Kidney epithelial cell (primary cell): ENCODE measurements around the gene OPCML. TPM values are rescaled to one million over a fixed set of nuclear protein-coding genes. Genes with fewer than 3 reads are reported as not detected.

Source experiments
- DNase-seq: peaks from one replicate; pipeline ENCODE4 v3.0.0-alpha.2; 2010; ENCODE audit warnings: low read depth
- H3K27me3 ChIP-seq: 2 replicates; pipeline ENCODE4 v1.6.0; 2011; ENCODE audit warnings: low read length; ENCODE audit not compliant: control insufficient read depth, insufficient read depth
- H3K36me3 ChIP-seq: 2 replicates; pipeline ENCODE4 v1.5.1; 2011; ENCODE audit warnings: low read length; ENCODE audit not compliant: control insufficient read depth, insufficient read depth
- H3K4me3 ChIP-seq: 2 replicates; pipeline ENCODE4 v1.5.1; 2011; ENCODE audit warnings: low read depth, mild to moderate bottlenecking, control low read depth, low read length
- total RNA-seq: library from RNA; depleted of rRNA; stranded (reverse); fragments of >200 nt; gene quantifications from 2 replicates; pipeline ENCODE4 v1.2.3, GENCODE V29; 2015
- TF ChIP-seq, protein P1 (sequence below): IDR thresholded peaks from 2 replicates; pipeline ENCODE4 v1.5.1; 2011; ENCODE audit warnings: mild to moderate bottlenecking, moderate library complexity, low read length, control low read depth, inconsistent platforms; ENCODE audit not compliant: insufficient read depth, poor library complexity, severe bottlenecking

The OPCML gene
- total RNA-seq, 1 donor from 2014 or later = under 0.01 TPM

- H3K27me3 ChIP-seq = no peaks in the 10 kb centered on the region
- H3K4me3 ChIP-seq = no peak overlapping the region
- TF ChIP-seq, protein P1, sequence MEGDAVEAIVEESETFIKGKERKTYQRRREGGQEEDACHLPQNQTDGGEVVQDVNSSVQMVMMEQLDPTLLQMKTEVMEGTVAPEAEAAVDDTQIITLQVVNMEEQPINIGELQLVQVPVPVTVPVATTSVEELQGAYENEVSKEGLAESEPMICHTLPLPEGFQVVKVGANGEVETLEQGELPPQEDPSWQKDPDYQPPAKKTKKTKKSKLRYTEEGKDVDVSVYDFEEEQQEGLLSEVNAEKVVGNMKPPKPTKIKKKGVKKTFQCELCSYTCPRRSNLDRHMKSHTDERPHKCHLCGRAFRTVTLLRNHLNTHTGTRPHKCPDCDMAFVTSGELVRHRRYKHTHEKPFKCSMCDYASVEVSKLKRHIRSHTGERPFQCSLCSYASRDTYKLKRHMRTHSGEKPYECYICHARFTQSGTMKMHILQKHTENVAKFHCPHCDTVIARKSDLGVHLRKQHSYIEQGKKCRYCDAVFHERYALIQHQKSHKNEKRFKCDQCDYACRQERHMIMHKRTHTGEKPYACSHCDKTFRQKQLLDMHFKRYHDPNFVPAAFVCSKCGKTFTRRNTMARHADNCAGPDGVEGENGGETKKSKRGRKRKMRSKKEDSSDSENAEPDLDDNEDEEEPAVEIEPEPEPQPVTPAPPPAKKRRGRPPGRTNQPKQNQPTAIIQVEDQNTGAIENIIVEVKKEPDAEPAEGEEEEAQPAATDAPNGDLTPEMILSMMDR = no peak
- no peak for DNase-seq
- no peaks in the 10 kb centered on the region for H3K36me3 ChIP-seq
These were observed 7.8 kb downstream of the OPCML start for GRCh38 chr11:133524488-133524887.

- H3K36me3 ChIP-seq = no peaks in the 10 kb centered on the region
- no peak for DNase-seq
- H3K4me3 ChIP-seq = no peak overlapping the region
- TF ChIP-seq, protein P1 = no peak
- no peaks in the 10 kb centered on the region for H3K27me3 ChIP-seq
These were observed 10.0 kb downstream of the OPCML start for GRCh38 chr11:133522344-133522743.

GRCh38 chr11:133521502-133521901 lies 10.8 kb downstream of the OPCML start:
- no peak overlapping the region for H3K4me3 ChIP-seq
- DNase-seq = no peak
- H3K36me3 ChIP-seq = no peaks in the 10 kb centered on the region
- TF ChIP-seq, protein P1 = no peak
- H3K27me3 ChIP-seq = no peaks in the 10 kb centered on the region

GRCh38 chr11:133520707-133521106 lies 11.6 kb downstream of the OPCML start:
- Histone ChIP-seq H3K4me3 (no peak overlapping the region), H3K36me3 (no peaks in the 10 kb centered on the region), H3K27me3 (no peaks in the 10 kb centered on the region)
- TF ChIP-seq, protein P1 = no peak
- no peak for DNase-seq

- TF ChIP-seq, protein P1 = no peak
- Histone ChIP-seq H3K4me3 (no peak overlapping the region), H3K36me3 (no peaks in the 10 kb centered on the region), H3K27me3 (no peaks in the 10 kb centered on the region)
- no peak for DNase-seq
These were observed 12.7 kb downstream of the OPCML start for GRCh38 chr11:133519560-133519959.

DNA sequence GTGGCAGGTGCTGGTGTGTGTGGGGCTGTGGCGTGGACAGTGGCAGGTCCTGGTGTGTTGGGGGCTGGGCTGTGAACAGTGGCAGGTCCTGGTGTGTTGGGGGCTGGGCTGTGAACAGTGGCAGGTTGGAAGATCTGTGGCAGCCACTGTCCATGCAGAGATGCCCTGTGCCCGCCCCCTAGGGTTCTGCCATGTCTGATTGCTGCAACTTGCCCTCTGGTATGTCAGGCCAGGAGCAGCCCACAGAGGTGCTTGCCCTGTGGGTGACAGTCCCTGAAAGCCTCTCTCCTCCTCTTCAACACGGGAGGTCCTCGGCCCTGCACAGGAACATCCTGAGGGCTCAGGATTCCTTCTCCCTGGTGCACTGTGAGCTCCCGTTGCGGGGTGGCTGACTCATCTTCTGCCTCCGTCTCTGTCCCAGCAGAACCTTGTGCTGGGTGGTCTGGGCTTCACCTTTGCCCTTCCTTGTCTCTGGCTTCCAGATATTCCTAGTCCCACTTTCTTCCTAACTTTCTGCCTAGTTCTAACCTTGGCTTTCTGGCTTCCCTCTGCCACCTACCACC lies 13.5 kb downstream of the OPCML start:
- Histone ChIP-seq H3K36me3 (no peaks in the 10 kb centered on the region), H3K27me3 (no peaks in the 10 kb centered on the region), H3K4me3 (no peak overlapping the region)
- no peak for DNase-seq
- TF ChIP-seq, protein P1 = no peak
